Peyer's patch (tissue), 4 donors: ENCODE results near the gene OSBP.

ENCODE experiments used
- CTCF ChIP-seq, 6 experiments: fragments of 450-650 bp in 4 of 6; fragments of 200-600 bp in 2 of 6; sonication (generic) in 1 of 6; IDR thresholded peaks; one replicate each; pipeline ENCODE4 v1.5.1; 2017 to 2019; ENCODE audit warnings: antibody characterized with exemption in 6 of 6, mild to moderate bottlenecking in 3 of 6, moderate library complexity in 1 of 6
- POLR2A ChIP-seq, 2 donors: fragments of 450-650 bp; IDR thresholded peaks; one replicate each; pipeline ENCODE4 v1.5.1; 2017; ENCODE audit warnings: antibody characterized with exemption in 2 of 2, mild to moderate bottlenecking in 2 of 2, moderate library complexity in 2 of 2

GRCh38 chr11:59643390-59643789, 27.8 kb upstream of the OSBP start:
- TF ChIP-seq CTCF (IDR thresholded peaks at IDR 0.05) (no peak), POLR2A (IDR thresholded peaks at IDR 0.05) (no peak)
